Esophagus squamous epithelium (tissue), 4 donors: Measurements from ENCODE around the gene SLC7A5.

Source experiments
- CTCF ChIP-seq, 6 experiments: fragments of 450-650 bp in 4 of 6; fragments of 200-600 bp in 2 of 6; sonication (generic) in 2 of 6; IDR thresholded peaks; one replicate each; pipeline ENCODE4 v1.5.1; 2016 to 2019; ENCODE audit warnings: antibody characterized with exemption in 6 of 6, mild to moderate bottlenecking in 4 of 6, moderate library complexity in 4 of 6
- POLR2A ChIP-seq, 4 donors: fragments of 450-650 bp; IDR thresholded peaks; one replicate each; pipeline ENCODE4 v1.6.1; 2017; ENCODE audit warnings: antibody characterized with exemption in 4 of 4, mild to moderate bottlenecking in 4 of 4, moderate library complexity in 3 of 4

- TF ChIP-seq CTCF (IDR thresholded peaks at IDR 0.05) (no peak), POLR2A (IDR thresholded peaks at IDR 0.05) (no peak)
Measured at GRCh38 chr16:87802670-87803069, 66.6 kb downstream of the SLC7A5 start.
